ENCODE measurements around the gene CBLB. TPM values are rescaled to one million over a fixed set of nuclear protein-coding genes. Genes with fewer than 3 reads are reported as not detected.

Gene CBLB
- total and polyA plus RNA-seq, 4 donors, result 3.1 to 22.8 (median 9.8) TPM

GRCh38 chr3:105629718-105630117 lies 239.1 kb downstream of the CBLB start:
- H3K27ac ChIP-seq (ENCODE audit: low read depth in 1 of 2, low read length in 2 of 2), result no peak overlapping the region
- no peaks in the 10 kb centered on the region for H3K4me1 ChIP-seq (ENCODE audit: control insufficient read depth in 4 of 4, insufficient read depth in 4 of 4, low read length in 3 of 4)
- DNase-seq (ENCODE audit: low spot score), result no peak
- H3K27me3 ChIP-seq (ENCODE audit: control insufficient read depth in 4 of 4, insufficient read depth in 4 of 4, low read length in 3 of 4), result no peaks in the 10 kb centered on the region
- H3K9me3 ChIP-seq (ENCODE audit: control insufficient read depth in 4 of 4, low read length in 3 of 4), result no peaks in the 10 kb centered on the region
- TF ChIP-seq RXRA (IDR thresholded peaks at IDR 0.05) (no peak), NR2F2 (IDR thresholded peaks at IDR 0.05) (no peak), JUND (IDR thresholded peaks at IDR 0.05) (no peak), YY1 (IDR thresholded peaks at IDR 0.05) (no peak), RAD21 (IDR thresholded peaks at IDR 0.05) (no peak), EGR1 (IDR thresholded peaks at IDR 0.05; ENCODE audit: low read depth in 2 of 2) (no peak), GABPA (IDR thresholded peaks at IDR 0.05 in 1 of 2, conservative IDR thresholded peaks at IDR 0.05 in 1 of 2) (no peak), HNF4A (conservative IDR thresholded peaks at IDR 0.05) (no peak), TAF1 (conservative IDR thresholded peaks at IDR 0.05) (no peak), FOXA1 (IDR thresholded peaks at IDR 0.05) (no peak)
- TF ChIP-seq, protein P1, sequence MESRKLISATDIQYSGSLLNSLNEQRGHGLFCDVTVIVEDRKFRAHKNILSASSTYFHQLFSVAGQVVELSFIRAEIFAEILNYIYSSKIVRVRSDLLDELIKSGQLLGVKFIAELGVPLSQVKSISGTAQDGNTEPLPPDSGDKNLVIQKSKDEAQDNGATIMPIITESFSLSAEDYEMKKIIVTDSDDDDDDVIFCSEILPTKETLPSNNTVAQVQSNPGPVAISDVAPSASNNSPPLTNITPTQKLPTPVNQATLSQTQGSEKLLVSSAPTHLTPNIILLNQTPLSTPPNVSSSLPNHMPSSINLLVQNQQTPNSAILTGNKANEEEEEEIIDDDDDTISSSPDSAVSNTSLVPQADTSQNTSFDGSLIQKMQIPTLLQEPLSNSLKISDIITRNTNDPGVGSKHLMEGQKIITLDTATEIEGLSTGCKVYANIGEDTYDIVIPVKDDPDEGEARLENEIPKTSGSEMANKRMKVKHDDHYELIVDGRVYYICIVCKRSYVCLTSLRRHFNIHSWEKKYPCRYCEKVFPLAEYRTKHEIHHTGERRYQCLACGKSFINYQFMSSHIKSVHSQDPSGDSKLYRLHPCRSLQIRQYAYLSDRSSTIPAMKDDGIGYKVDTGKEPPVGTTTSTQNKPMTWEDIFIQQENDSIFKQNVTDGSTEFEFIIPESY (IDR thresholded peaks at IDR 0.05), result no peak
- TF ChIP-seq, protein P2, sequence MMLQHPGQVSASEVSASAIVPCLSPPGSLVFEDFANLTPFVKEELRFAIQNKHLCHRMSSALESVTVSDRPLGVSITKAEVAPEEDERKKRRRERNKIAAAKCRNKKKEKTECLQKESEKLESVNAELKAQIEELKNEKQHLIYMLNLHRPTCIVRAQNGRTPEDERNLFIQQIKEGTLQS (IDR thresholded peaks at IDR 0.05), result no peak
- TF ChIP-seq, protein P3, sequence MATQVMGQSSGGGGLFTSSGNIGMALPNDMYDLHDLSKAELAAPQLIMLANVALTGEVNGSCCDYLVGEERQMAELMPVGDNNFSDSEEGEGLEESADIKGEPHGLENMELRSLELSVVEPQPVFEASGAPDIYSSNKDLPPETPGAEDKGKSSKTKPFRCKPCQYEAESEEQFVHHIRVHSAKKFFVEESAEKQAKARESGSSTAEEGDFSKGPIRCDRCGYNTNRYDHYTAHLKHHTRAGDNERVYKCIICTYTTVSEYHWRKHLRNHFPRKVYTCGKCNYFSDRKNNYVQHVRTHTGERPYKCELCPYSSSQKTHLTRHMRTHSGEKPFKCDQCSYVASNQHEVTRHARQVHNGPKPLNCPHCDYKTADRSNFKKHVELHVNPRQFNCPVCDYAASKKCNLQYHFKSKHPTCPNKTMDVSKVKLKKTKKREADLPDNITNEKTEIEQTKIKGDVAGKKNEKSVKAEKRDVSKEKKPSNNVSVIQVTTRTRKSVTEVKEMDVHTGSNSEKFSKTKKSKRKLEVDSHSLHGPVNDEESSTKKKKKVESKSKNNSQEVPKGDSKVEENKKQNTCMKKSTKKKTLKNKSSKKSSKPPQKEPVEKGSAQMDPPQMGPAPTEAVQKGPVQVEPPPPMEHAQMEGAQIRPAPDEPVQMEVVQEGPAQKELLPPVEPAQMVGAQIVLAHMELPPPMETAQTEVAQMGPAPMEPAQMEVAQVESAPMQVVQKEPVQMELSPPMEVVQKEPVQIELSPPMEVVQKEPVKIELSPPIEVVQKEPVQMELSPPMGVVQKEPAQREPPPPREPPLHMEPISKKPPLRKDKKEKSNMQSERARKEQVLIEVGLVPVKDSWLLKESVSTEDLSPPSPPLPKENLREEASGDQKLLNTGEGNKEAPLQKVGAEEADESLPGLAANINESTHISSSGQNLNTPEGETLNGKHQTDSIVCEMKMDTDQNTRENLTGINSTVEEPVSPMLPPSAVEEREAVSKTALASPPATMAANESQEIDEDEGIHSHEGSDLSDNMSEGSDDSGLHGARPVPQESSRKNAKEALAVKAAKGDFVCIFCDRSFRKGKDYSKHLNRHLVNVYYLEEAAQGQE (IDR thresholded peaks at IDR 0.05), result no peak
- H3K36me3 ChIP-seq (ENCODE audit: control insufficient read depth in 4 of 4, insufficient read depth in 3 of 4, low read depth in 1 of 4, low read length in 3 of 4), result no peaks in the 10 kb centered on the region
- H3K9ac ChIP-seq (ENCODE audit: low read depth in 1 of 2, low read length in 2 of 2), result no peak overlapping the region
- H3K4me3 ChIP-seq (ENCODE audit: low read depth in 1 of 3, low read length in 3 of 3), result no peak overlapping the region

- H3K27ac ChIP-seq (ENCODE audit: low read depth in 1 of 2, low read length in 2 of 2), result no peak overlapping the region
- TF ChIP-seq HNF4A (conservative IDR thresholded peaks at IDR 0.05) (no peak), SP1 (IDR thresholded peaks at IDR 0.05) (no peak), EGR1 (IDR thresholded peaks at IDR 0.05; ENCODE audit: low read depth in 2 of 2) (no peak), TAF1 (conservative IDR thresholded peaks at IDR 0.05) (no peak), YY1 (IDR thresholded peaks at IDR 0.05) (no peak), FOXA2 (IDR thresholded peaks at IDR 0.05) (no peak), RXRA (IDR thresholded peaks at IDR 0.05) (no peak), CTCF (IDR thresholded peaks at IDR 0.05; ENCODE audit: low read depth, low read length, missing input control) (no peak), NR2F2 (IDR thresholded peaks at IDR 0.05) (no peak), JUND (IDR thresholded peaks at IDR 0.05) (no peak), GABPA (IDR thresholded peaks at IDR 0.05 in 1 of 2, conservative IDR thresholded peaks at IDR 0.05 in 1 of 2) (no peak), RAD21 (IDR thresholded peaks at IDR 0.05) (no peak), FOXA1 (IDR thresholded peaks at IDR 0.05) (no peak)
- TF ChIP-seq, protein P3 (IDR thresholded peaks at IDR 0.05), result no peak
- TF ChIP-seq, protein P1 (IDR thresholded peaks at IDR 0.05), result no peak
- TF ChIP-seq, protein P2 (IDR thresholded peaks at IDR 0.05), result no peak
- TF ChIP-seq, protein P4, sequence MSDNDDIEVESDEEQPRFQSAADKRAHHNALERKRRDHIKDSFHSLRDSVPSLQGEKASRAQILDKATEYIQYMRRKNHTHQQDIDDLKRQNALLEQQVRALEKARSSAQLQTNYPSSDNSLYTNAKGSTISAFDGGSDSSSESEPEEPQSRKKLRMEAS (IDR thresholded peaks at IDR 0.05), result no peak
- no peaks in the 10 kb centered on the region for H3K9me3 ChIP-seq (ENCODE audit: control insufficient read depth in 4 of 4, low read length in 3 of 4)
- no peak overlapping the region for H3K4me3 ChIP-seq (ENCODE audit: low read depth in 1 of 3, low read length in 3 of 3)
- H3K4me1 ChIP-seq (ENCODE audit: control insufficient read depth in 4 of 4, insufficient read depth in 4 of 4, low read length in 3 of 4), result no peaks in the 10 kb centered on the region
- H3K9ac ChIP-seq (ENCODE audit: low read depth in 1 of 2, low read length in 2 of 2), result no peak overlapping the region
- H3K36me3 ChIP-seq (ENCODE audit: control insufficient read depth in 4 of 4, insufficient read depth in 3 of 4, low read depth in 1 of 4, low read length in 3 of 4), result no peaks in the 10 kb centered on the region
- no peak for DNase-seq (ENCODE audit: low spot score)
- H3K27me3 ChIP-seq (ENCODE audit: control insufficient read depth in 4 of 4, insufficient read depth in 4 of 4, low read length in 3 of 4), result no peaks in the 10 kb centered on the region
- 93% methylated on average over 5 of the region's 5 CpGs for WGBS
Measured at GRCh38 chr3:105626739-105627138, 242.1 kb downstream of the CBLB start.
